GM19193 (cell line): ENCODE results near the gene ACAN.
A peak's percentile ranks its signal among the peaks of the same experiment; 100 is the strongest.

ENCODE experiments used
- POLR2A ChIP-seq: IDR thresholded peaks from 4 replicates; pipeline ENCODE4 v1.6.1; 2011; ENCODE audit not compliant: insufficient read depth, insufficient read length; ENCODE audit errors: extremely low read depth

ACAN gene

GRCh38 chr15:88908123-88908522, 104.9 kb downstream of the ACAN start:
- TF ChIP-seq POLR2A = no peak

DNA sequence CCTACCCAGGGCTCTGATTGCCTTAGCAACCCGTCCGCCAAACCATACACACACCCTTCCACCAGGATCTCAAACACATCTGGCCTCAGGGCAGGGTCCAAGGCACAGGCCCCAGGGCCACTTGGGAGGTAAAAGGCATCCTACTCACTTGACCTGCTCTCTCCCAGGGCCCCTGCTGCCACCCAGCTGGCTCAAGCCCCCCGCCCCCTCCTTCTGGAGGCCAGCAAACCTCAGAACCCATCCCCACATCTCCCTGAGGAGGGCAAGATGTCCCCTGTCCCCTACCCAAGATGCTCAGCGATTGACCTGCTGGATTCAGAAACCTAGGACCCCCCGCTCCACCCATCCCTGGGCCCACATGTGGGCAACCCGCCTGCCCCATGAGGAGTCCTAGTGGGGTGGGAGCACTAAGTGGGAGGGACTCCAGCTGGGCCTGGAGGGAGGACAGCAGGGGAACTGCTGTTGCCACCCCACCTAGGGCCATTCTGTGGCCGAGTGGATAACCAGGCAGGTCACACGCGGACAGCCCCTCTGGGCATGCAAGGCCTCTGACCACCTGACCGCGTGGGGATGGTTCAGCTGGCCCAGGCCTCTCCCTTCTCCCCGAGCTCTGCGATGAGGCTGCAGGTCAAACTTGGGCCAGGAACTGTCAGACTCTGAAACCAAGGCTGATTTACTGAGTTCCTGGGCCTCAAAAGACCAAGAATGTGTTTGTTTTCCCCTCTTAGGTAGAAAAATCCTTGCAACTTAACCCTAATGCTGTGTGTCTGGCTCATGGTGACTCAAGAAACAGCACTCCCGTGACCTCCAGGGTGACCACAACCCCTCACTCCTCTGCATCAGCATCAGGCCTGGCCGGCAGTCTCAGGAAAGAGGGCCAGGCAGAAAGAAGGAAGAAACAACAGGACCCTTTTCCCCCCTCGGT, 105.7 kb downstream of the ACAN start:
- TF ChIP-seq POLR2A = no peak

- no peak for TF ChIP-seq POLR2A
These were observed 107.0 kb downstream of the ACAN start for GRCh38 chr15:88909956-88910831.

DNA sequence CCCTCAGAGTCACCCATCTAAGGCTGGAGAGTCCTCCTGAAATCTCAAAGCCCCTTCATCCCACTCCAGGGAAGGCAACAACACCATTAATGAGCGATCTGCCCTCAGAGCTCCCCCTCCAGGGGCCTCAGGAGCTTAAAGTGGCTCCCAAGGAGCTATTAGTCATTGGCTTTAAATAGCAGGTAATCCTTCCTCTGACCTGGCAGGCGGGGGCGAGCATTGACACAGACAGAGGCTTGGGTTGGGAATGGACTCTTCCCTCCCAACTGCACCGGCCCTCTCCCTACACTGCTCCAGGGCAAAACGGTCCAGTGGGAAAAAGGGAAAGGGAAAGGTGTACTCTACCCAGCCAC, 108.5 kb downstream of the ACAN start:
- TF ChIP-seq POLR2A = no peak

- TF ChIP-seq POLR2A = no peak
These were observed 109.3 kb downstream of the ACAN start for GRCh38 chr15:88912500-88912921.

GRCh38 chr15:88913017-88913849, 110.0 kb downstream of the ACAN start, which contains the start of gene MFGE8:
Gene MFGE8, minus strand, starts transcription at chr15:88913379. Its CDS starts 60 bp downstream, at chr15:88913319.
- TF ChIP-seq POLR2A = peak; percentile 31

GRCh38 chr15:88913850-88914169, 110.6 kb downstream of the ACAN start:
- no peak for TF ChIP-seq POLR2A

DNA sequence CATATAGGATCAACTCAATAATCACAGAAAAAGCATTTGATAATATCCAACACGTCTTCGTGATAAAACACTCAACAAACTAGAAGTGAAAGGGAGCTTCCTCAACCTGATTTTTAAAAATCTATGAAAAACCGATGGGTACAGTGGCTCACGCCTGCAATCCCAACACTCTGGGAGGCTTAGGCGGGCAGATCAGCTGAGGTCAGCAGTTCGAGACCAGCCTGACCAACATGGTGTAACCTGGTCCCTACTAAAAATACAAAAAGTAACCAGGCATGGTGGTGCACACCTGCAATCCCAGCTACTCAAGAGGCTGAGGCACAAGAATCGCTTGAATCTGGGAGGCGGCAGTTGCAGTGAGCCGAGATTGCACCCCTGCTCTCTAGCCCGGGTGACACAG, 112.1 kb downstream of the ACAN start:
- no peak for TF ChIP-seq POLR2A

GRCh38 chr15:88917760-88918159, 114.5 kb downstream of the ACAN start:
- TF ChIP-seq POLR2A = no peak

GRCh38 chr15:88918738-88919137, 115.5 kb downstream of the ACAN start:
- no peak for TF ChIP-seq POLR2A

GRCh38 chr15:88920186-88920891, 117.1 kb downstream of the ACAN start:
- TF ChIP-seq POLR2A = no peak
